GM19397 (cell line): ENCODE results near the gene LCLAT1.

Experiments used
- ATAC-seq: cut with Tn5 transposase; IDR thresholded peaks from one replicate; pipeline ENCODE4 v1.9.1; 2021; ENCODE audit warnings: mild to moderate bottlenecking, moderate library complexity; ENCODE audit not compliant: unreplicated experiment

The LCLAT1 gene

DNA sequence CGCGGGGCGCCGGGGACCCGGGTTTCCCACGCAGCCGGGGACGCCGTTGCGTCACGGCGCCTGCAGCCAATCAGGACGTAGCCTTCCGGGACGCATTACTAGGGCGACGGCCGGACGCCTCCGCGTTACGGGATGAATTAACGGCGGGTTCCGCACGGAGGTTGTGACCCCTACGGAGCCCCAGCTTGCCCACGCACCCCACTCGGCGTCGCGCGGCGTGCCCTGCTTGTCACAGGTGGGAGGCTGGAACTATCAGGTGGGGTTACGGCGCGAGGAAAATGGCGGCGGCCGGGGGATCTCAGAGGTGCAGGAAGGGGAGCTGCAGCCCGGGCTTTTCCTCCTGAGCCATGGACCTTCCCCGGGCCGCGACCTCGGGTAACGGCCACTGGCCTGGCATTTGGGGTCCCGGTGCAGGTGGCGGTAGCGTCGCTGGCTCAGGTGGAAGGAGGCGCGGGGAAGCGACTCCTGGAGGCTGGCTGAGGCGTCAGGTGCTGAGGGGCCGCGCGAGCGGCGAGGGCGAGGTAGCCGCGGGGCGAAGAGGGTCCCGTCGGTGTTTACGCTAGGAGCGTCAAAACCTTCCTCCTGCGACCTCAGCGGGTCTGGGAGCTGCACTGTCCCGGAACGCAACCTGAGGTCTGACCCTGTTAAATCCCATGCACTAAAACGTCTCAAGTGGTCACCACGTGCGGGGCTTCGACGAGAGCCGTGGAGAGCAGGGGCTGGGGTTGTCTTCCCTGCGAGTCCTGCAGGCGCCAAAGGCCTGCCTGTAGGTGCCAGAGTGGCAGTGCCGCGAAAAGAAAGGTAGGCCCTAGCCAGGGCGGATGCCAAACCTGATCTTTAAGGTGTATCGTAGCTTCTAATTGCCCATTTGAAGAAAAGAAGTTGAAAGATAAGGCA, at the start of gene LCLAT1:
TSS of gene LCLAT1 (plus strand) at position 98 of the 897 bp plus-strand sequence. CDS start 78,345 bp downstream, outside the sequence.
- peak; percentile 95 for ATAC-seq

- ATAC-seq, result no peak
These were observed 48.8 kb upstream of the LCLAT1 start for GRCh38 chr2:30398084-30398873.

GRCh38 chr2:30400151-30400954, 46.7 kb upstream of the LCLAT1 start:
- ATAC-seq, result no peak

GRCh38 chr2:30402441-30403182, 44.4 kb upstream of the LCLAT1 start:
- ATAC-seq, result no peak

DNA sequence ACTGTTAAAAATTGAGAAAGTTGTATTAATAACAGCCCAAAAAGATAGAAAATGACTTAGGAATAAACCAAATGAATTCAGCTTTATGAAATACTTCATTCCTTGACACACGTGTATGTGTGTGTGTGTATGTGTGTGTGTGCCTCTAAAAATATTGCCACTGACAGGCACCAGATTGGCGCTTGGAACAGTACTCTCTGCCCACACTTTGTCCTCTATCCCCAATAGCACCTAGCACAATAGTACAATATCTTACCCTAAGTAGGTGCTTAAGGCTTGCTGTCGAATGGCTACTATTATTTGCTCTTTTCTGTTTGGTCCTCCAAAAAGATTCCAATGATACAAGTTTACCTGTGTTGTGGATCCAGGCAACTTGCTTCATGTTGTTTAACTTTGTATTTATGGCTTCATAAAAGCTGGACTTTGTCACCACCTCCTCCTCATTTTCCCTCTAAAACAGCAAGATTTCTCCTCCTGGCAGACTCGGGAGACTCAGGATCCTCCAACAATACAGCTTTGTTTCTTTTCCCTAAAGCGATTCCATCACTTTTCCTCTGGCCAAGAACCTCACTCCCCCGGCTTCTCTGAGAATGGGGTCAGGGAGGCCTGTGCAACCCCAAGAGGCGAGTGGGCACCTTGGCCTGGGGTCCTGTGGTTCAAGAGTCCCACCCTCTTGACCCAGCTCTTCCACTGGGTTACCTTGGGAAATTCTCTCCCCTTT, 43.3 kb upstream of the LCLAT1 start:
- ATAC-seq, result no peak

DNA sequence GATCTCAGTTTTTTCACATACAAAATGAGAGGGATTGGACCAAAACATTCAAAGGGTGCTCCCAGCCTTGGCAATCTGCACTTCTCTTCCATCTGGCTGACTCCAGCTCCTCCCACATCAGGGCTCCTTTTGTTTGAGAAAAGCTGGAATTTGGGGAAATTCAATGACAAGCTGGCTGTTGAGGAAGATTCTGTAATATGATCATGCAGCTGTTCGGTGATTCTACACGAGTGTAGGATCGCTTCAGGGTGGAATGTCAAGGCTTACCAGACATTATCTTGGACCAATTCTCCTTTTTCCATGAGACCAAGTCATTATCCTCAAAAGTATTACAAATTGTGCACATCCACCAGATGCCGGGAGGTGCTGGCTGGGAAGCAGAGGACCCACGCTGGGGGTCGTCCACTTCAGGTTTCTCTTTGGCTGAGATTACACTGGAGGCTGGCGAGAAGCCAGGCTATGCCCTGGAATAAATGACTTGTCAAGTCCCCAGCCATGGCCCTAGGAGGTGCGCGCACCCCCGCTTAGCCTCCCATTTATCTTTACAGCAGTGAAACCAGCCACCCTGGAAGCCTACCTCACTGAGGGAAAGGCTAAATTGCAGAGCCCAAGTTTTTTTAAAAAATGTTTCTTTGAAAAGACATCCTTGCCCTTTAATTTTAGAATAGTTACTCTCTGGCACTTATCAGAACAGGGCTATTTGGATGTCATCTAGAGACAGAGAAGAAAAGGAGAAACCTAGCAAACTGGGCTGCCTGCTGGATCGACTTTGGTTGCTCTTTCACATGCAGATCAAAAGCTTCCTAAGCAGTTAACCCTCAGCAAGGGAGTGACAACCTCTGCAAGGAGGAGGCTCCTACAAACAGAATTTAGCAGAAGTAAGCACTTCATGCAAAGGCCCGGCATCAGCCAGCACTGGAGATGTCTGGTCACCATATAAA, 42.5 kb upstream of the LCLAT1 start:
- ATAC-seq, result no peak

GRCh38 chr2:30405260-30405605, 41.8 kb upstream of the LCLAT1 start:
- no peak for ATAC-seq

GRCh38 chr2:30406853-30407252, 40.2 kb upstream of the LCLAT1 start:
- no peak for ATAC-seq

DNA sequence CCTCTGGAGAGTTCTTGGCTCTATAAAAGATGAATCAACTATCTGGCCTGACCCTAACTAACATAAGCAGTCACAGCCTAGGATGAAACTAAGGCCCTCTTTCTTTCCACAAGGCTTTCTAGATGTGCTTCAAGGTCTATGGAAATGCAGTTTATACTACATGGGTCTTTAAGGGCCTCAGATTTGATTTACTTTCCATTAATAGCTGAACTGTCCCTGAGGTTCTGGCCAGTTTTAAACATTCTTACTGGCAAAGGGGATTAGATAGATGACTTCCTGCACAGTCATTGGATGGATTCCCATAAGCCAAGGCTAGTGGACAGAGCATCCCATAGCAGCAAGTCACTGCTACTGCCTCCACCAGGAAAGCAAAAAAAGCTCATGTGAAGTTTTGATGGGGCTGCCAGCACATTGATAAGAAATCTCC, 38.1 kb upstream of the LCLAT1 start:
- ATAC-seq, result no peak

DNA sequence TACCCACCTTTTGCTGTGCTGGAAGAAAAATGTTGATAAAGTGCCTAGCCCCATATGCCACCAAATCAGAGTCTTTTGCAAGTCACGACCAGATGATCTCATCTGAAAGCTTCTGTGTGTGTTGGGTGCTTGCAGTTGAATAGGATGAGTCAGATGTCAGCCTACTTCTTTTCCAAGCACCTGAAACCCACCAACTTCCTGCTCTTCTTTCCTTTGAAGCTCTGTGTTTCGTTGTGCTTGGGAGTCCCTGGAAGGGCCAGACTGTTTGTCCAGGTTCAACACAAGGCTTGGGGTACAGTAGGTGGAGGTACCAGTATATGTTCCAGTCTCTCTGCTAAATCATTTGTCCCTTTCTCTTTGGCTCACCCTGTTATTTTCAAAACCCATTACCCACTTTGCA, 36.8 kb upstream of the LCLAT1 start:
- no peak for ATAC-seq

GRCh38 chr2:30412047-30412683, 34.9 kb upstream of the LCLAT1 start:
- ATAC-seq, result no peak

GRCh38 chr2:30412684-30413570, 34.1 kb upstream of the LCLAT1 start:
- no peak for ATAC-seq

DNA sequence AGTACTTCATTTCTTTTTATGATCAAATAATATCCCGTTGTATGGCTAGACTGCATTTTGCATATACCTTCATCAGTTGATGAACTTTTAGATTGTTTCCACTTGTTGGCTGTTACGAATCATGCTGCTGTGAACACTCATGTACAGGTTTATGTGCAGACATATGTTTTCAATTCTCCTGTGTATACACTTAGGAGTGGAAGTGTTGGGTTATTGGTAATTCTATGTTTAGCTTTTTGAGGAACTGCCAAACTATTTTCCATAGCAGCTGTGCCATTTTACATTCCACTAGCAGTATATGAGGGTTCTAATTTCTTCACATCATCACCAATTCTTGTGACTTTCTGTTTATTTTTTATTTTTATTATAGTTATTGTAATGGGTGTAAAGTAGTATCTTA, 32.1 kb upstream of the LCLAT1 start:
- no peak for ATAC-seq

- no peak for ATAC-seq
These were observed 29.8 kb upstream of the LCLAT1 start for GRCh38 chr2:30417253-30417652.

- ATAC-seq, result no peak
These were observed 25.9 kb upstream of the LCLAT1 start for GRCh38 chr2:30421026-30421603.

DNA sequence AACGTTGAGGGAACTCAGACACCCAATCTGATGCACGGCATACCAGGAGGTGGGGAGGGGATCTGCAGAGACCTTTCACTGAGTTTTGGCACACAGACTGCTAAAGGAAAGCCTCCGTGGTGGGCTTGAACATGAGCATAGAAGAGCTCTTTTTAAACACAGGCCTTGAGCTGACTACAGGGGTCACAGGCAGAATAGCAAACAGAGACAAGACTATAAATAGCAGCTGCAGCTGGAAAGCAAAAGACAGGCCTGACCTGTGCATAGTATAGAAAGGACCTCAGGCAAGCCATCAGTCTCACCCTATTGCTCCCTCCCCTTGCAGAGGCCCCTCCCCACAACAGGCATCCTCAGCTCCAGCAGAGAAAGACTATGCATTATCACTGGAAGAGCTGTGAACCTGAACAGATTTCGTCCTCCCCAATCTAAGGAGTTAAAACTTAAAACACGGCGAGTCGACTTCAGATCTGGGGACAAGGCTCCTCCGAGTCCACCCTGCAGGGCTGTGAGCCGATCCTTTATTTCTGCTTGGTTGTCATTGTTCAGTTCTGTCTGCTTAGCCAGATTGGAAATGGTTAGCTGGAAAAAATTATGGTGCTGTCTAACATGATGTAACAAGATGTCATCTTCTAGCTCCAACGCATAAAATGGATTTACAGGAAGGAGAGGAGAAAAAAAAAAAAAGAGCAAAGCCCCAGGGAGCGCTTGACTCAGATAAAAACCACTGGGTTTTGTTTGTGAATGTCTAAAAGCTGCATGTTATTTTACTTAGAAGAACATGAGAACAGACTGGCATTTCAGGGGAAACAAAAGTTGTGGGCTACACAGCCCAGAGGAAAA, 25.2 kb upstream of the LCLAT1 start:
- no peak for ATAC-seq
